Tibial nerve (tissue), 4 donors: Measurements from ENCODE around the gene SPTBN1.

Experiments
- CTCF ChIP-seq, 5 experiments: fragments of 200-600 bp in 3 of 5; fragments of 450-650 bp in 2 of 5; sonication (generic) in 3 of 5; IDR thresholded peaks; one replicate each; pipeline ENCODE4 v1.5.1; 2016 to 2019; ENCODE audit warnings: antibody characterized with exemption in 5 of 5, mild to moderate bottlenecking in 3 of 5, moderate library complexity in 2 of 5
- EP300 ChIP-seq, 2 donors: sonication (generic); formaldehyde crosslinking; IDR thresholded peaks; one replicate each; pipeline ENCODE4 v1.6.1; 2017; ENCODE audit warnings: antibody characterized with exemption in 2 of 2, mild to moderate bottlenecking in 1 of 2
- POLR2A ChIP-seq, 2 donors: fragments of 450-650 bp; IDR thresholded peaks; one replicate each; pipeline ENCODE4 v1.6.1; 2017; ENCODE audit warnings: antibody characterized with exemption in 2 of 2, mild to moderate bottlenecking in 2 of 2, moderate library complexity in 2 of 2

- TF ChIP-seq EP300 (IDR thresholded peaks at IDR 0.05): no peak
- TF ChIP-seq CTCF (IDR thresholded peaks at IDR 0.05): no peak
- no peak for TF ChIP-seq POLR2A (IDR thresholded peaks at IDR 0.05)
These were observed 196.4 kb downstream of the SPTBN1 start for GRCh38 chr2:54652540-54652939.
